GM12864 (cell line): ENCODE results near the gene PADI3.

ENCODE experiments used
- DNase-seq: peaks from one replicate; pipeline ENCODE4 v3.0.0-alpha.2; 2011; ENCODE audit warnings: low read depth
- H3K4me3 ChIP-seq: 2 replicates; pipeline ENCODE4 v1.5.1; 2011; ENCODE audit warnings: mild to moderate bottlenecking, low read depth, low read length, control low read depth
- CTCF ChIP-seq: IDR thresholded peaks from 2 replicates; pipeline ENCODE4 v1.5.1; 2011; ENCODE audit warnings: low read depth, mild to moderate bottlenecking, moderate library complexity, low read length, control low read depth, inconsistent platforms; ENCODE audit errors: missing control alignments

Gene PADI3

GRCh38 chr1:17230671-17231310, 18.1 kb upstream of the PADI3 start:
- no peak overlapping the region for H3K4me3 ChIP-seq
- TF ChIP-seq CTCF: no peak
- no peak for DNase-seq

DNA sequence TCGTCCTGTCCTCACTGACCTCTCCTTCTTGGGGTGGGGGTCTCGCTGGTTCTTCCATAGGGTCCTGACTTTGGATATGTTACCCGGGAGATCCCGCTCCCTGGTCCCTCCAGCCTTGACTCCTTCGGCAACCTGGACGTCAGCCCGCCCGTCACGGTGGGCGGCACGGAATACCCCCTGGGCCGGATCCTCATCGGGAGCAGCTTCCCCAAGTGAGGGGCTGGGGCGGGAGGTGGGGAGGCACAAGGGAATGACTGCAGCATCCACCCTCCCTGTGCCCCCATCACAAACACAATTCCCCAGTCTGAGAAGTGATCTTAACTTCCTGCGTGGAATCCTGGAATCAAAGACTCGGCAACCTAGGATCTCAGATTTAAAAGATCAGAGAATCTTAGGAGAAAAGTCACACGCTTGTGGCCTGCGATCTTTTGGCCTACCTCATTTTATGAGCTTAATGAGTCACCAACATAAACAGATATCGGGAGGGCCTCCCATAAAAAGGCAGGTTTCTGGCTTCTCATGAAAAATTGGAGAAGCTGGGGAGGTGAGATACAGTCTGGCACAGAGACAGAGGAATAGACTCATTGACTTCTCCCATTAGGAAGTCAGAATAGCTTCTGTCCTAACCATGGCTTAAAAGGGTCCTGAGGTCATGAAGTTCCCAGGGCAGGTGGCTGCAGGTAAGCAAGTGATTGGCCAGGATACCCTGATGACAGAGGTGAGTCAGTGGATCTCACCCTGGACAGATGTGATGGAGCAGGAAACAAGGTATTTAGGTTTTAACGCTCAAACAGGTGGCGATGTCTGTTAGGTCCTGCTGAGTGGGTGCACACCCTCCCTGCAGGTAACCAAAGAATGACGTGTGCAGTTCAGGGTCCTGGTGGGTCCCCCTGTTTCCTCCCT, 15.9 kb upstream of the PADI3 start:
- no peak for TF ChIP-seq CTCF
- DNase-seq: no peak

GRCh38 chr1:17233675-17234320, 15.1 kb upstream of the PADI3 start:
- DNase-seq: no peak
- H3K4me3 ChIP-seq: no peak overlapping the region
- no peak for TF ChIP-seq CTCF

More for the DNA sequence above, 15.9 kb upstream of the PADI3 start:
- H3K4me3 ChIP-seq: no peak overlapping the region

DNA sequence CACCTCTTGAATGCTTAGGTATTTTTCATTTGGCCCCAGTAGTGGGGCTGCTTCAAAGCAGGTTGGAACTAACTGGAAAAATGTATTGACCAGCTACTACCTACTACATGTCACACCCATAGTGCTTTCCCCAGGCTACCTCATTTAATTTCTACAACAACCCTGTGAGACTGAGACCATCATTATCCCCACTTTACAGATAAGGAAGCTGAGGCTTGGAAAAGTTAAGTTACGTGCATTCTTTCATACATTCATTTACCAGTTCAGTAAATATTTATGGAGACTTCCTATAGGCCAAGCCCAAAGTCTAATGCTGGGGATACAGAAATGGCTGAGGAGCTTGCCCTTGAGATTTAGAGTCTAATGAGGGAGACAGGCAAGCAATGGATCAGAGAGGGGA, 14.5 kb upstream of the PADI3 start:
- no peak for TF ChIP-seq CTCF
- H3K4me3 ChIP-seq: no peak overlapping the region
- no peak for DNase-seq

GRCh38 chr1:17235135-17235885, 13.6 kb upstream of the PADI3 start:
- no peak for TF ChIP-seq CTCF
- H3K4me3 ChIP-seq: no peak overlapping the region
- no peak for DNase-seq

GRCh38 chr1:17236779-17237560, 11.9 kb upstream of the PADI3 start:
- no peak overlapping the region for H3K4me3 ChIP-seq
- DNase-seq: peak; percentile 51
- TF ChIP-seq CTCF: peak; percentile 78
